NCI-H146 treated with DMSO at 0.1 percent for 48 hours (cell line): ENCODE data around the gene OSM.

Experiments used
- DNase-seq: peaks from one replicate; lab custom pipeline; 2025; ENCODE audit not compliant: unreplicated experiment; lab: John Stamatoyannopoulos, UW

Gene OSM

GRCh38 chr22:30266445-30267381 is at the start of gene OSM:
TSS of gene OSM (minus strand) at chr22:30266851. CDS start at chr22:30266799, 52 bp downstream.
- DNase-seq: no peak

DNA sequence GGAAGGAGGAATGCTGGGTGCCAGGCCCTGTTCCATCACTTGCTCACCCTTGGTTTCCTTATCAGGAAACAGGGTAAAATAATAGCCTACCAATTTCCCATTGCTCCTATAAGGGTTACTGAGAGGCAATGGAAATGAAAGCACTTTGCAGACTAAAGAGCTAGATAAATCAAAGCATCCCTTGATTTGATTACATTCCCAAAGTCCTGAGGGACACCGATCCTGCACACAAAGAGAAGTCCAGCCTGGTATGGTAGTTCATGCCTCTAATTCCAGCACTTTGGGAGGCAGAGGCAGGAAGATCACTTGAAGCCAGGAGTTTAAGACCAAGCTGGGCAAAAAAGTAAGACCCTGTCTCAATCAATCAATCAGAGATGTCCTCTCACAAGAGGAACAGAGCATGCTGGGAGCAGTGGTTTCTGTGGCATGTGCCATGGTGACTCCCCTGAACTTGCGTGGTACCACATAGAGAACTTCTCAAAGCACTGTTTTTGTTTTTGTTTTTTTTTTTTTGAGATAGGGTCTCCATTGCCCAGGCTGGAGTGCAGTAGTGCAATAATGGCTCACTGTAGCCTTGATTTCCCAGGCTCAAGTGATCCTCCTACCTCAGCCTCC is 49.4 kb upstream of the OSM start:
- DNase-seq: no peak

GRCh38 chr22:30314915-30315314 is 48.3 kb upstream of the OSM start:
- DNase-seq: no peak

DNA sequence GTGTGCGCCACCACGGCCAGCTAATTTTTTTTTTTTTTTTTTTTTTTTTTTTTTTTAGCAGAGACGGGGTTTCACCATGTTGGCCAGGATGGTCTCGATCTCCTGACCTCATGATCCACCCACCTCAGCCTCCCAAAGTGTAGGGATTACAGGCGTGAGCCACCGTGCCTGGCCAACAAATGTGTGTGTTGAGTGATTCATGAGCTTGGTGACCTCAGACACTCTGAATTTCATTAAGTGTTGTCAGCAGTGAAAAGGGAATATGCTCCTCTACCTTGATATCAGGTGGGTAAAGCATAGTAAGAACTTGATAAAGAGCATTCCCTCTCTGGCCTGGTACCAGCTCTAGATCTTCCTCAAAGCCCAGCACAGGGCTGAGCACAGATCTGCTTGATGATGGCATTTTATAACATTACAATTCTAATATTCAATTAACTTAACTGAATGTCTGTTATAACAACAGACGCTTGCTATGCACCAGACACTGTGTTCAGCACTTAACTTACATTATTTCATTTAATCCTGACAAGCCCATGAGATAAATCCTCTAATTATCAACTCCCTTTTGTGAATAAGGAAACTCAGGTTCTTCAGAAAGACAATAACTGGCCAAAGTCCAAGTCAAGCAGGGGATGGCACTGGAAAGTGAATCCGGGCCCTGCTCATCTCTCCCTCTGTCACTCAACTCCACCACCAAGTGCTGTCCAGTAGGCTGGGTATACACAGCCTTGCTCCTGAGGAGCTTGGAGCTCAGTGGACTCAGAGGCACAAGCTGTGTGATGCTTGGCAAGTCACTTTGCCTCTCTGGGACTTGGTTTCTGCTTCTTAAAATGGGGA is 47.1 kb upstream of the OSM start:
- no peak for DNase-seq

- no peak for DNase-seq
Observed at GRCh38 chr22:30312053-30312452, 45.4 kb upstream of the OSM start.

- no peak for DNase-seq
Observed at GRCh38 chr22:30310881-30311771, 44.5 kb upstream of the OSM start.

- no peak for DNase-seq
Observed at GRCh38 chr22:30309951-30310741, 43.5 kb upstream of the OSM start.

DNA sequence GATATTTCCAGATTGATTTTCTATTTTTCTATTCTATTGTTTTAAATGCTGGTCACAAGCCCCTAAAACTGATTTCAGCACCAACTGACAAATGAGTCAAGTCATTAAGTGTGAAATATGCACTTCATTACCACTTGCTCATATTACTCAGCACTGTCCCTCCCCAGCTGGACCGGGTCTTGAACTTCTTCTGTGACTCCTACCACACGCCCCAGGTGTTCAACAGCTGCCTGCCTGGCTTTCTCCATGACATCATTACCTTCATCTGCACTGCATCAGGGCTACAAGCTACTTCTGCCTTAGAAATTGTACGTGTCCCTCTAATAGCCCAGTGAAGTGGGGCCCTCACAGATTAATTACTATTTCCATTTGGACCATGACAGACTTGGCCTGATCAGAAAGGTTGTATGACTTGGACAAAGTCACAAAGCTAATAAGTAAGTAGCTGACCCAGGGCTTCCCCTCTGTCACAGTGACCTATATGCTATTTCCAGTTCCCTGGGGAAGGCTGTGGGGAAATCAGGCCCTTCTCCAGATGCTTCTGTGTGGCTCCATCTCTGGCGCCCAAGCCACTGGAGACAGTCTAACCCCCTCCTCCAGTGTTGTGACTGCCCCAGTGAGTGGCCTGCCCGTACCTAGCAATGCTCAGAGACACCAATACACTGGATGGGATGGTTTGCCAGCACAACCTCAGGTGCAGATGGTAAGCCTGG is 42.0 kb upstream of the OSM start:
- DNase-seq: no peak

DNA sequence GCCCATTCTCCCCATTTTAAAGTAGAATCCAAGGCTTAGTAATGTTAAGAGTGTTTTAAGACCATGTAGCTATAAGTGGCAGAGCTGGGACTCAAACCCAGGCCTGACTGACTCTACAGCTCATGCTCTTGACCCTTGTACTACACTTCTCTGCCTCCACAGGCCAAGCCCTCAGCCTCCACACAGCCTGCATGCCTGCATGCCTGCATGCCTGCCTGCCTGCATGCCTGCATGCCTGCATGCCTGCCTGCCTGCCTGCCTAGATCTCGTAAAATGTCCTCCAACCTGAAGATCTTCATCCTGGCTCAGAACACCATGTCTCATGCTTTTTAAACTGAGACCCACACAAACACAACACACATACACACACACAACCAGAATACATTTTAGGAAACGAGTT is 41.4 kb upstream of the OSM start:
- DNase-seq: no peak

DNA sequence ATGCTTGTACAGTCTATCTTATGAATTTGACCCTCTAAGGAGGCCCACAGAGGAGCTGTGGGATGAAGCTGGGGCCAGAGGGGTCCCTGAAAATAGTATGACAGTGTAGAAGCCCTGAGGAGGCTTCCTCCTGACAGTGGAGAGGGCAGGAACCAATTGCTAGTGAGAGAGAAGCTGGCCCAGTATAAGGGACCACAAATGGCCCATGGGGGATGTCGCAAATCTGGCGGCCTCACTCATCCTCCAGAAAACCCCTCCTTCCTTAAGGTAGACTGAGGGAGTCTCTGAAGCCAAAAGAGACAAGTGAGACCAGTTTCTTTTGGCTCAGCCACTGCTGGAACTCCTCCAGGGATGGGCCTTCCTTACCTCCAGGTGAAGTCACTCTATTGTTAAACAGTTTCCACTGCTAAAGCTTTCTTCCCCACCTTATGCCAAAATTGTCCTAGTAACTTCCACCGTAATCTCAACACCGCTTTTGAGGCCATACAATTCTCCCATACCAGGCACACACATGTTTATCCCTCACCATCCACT is 40.5 kb upstream of the OSM start:
- no peak for DNase-seq

DNA sequence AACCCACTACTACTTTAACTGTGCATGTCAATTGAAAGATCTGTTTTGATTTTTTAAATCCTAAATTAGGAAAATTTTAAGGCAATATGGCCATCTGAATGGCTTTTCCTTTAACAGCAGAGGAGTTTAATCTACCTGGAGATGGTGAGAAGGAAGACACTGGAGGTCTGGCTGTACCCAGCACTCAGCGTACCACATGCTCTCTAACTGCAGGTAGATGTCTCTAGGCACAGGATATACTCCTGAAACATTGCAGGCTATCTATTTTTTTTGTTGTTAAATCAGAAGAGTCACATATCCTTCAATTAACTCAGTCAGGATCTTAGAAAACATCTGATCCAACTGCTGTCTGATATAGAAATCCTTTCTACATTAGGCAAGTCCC is 40.0 kb upstream of the OSM start:
- no peak for DNase-seq

- no peak for DNase-seq
Observed at GRCh38 chr22:30305906-30306626, 39.4 kb upstream of the OSM start.

DNA sequence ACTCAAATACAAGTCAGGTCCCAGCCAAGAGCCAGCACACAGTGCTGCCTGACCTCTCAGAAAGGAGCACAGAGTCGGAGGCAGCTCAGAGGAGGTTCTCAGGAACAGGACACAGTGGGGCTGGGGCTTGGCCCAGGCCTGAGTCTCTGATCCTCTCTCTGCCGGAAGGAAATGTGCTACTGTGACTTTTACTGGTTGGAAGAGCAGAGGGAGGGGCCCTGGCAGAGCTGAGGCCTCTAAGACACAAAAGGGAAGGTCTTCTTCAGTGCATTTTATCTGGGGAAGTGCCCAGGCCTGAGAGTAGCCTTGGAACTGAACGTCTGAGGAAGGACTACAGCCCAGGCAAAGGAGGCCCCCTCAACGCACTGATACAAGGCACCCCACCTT is 38.9 kb upstream of the OSM start:
- no peak for DNase-seq

- no peak for DNase-seq
Observed at GRCh38 chr22:30304495-30305244, 38.0 kb upstream of the OSM start.

DNA sequence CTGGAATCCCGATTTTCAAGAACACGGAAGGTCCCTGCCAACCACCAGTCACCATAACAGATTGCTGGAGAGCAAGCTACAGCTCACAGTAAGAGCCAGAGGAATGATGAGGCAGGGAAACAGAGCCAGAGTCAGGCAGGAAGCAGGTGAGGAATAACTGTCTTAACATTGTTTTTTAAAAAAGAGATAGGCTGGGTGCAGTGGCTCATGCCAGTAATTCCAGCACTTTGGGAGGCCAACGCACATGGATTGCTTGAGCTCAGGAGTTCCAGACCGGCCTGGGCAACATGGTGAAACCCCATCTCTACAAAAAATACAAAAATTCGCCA is 36.1 kb upstream of the OSM start:
- DNase-seq: no peak

DNA sequence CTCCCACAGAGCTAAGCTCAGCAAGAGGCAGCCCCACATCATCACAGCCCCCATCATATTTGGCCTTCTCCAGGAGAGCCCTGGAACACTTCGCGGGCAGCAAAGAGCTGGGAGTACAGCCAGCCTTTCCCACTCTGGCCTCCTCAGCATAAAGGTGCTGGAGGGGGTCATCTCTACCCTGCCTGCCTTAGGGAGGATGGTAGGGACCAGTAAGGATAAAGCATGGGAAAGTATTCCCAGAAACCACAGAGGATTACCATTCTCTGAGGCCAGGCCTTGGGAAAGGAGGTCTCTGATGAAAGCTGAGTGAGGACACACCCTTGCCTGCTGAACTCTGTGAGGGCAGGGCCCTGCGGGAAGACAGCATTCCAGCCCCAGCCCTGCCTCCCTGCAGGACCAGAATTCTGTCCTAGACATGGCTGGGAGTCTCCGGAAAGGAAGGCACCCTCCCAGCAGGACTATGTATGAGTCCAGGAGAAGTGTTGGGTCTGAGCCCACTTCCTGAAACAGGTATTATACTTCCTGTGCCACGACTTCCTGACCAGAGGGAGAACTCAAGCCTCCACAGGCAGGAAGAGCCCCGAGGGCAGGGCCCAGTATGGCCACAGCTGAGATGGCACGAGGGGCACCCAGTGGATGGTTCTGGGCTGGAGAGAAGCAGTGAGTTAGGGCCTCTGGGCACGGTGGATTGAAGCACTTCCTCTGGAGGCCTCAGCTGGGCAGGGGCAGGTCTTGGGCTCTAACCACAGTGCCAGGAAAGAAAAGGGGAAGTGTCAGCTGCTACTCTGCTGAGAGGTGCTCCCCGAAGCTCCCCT is 35.6 kb upstream of the OSM start:
- DNase-seq: no peak

GRCh38 chr22:30299322-30299721 is 32.7 kb upstream of the OSM start:
- no peak for DNase-seq
